Measurements from ENCODE around the gene GLRX5.
A peak's percentile ranks its signal among the peaks of the same experiment; 100 is the strongest.

Gene GLRX5

DNA sequence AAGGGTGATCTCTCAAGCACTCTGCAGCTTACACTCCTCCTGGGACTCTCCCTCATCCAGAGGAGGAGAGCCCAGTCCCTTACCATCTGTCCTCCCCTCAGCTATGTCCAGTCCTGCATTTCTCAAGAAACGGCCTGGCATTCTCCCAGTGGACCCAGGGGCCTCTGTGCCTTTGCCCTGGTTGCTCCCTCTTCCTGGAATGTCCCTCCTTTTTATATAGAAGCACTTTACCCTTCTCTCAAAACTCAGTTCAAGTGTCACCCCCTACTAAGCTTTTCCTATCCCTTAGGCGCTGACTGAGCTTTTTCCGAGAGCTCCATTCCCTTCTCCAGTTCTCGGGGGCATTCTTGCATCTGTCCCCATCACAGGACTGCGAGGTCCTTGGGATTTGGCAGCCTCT, 8.9 kb upstream of the GLRX5 start:
- H3K27ac ChIP-seq (ENCODE audit: low read depth, low read length), result no peak overlapping the region
- 0 out of 2 replicates have a peak, but pooled peaks cover 5% of the 10 kb centered on the region for H3F3A ChIP-seq (ENCODE audit: insufficient read depth)
- H4K20me1 ChIP-seq (ENCODE audit: low read depth, low read length), result no peaks in the 10 kb centered on the region
- H3K27me3 ChIP-seq (ENCODE audit: low read length), result no peaks in the 10 kb centered on the region
- no peak for TF ChIP-seq CTCF (IDR thresholded peaks at IDR 0.05; ENCODE audit: insufficient read depth, low read length, poor library complexity, severe bottlenecking)
- no peak for TF ChIP-seq EZH2phosphoT487 (conservative IDR thresholded peaks at IDR 0.05; ENCODE audit: low read length)
- no peak overlapping the region for H3K4me2 ChIP-seq (ENCODE audit: low read depth, low read length, poor library complexity, severe bottlenecking)
- no peak overlapping the region for H3K9ac ChIP-seq (ENCODE audit: low read length)
- H3K4me3 ChIP-seq (ENCODE audit: insufficient read depth, low read length, poor library complexity, severe bottlenecking), result no peak overlapping the region
- H3K79me2 ChIP-seq (ENCODE audit: insufficient read depth, low read length), result no peaks in the 10 kb centered on the region
- H3K9me2 ChIP-seq (replicated peaks; ENCODE audit: insufficient read depth, low read length), result no peaks in the 10 kb centered on the region
- no peak overlapping the region for H2AFZ ChIP-seq (ENCODE audit: low read depth, low read length, severe bottlenecking)
- no peaks in the 10 kb centered on the region for H3K36me3 ChIP-seq (ENCODE audit: low read length)
- H3K9me3 ChIP-seq (ENCODE audit: insufficient read depth, low read length), result no peaks in the 10 kb centered on the region

GRCh38 chr14:95526483-95527386, 8.1 kb upstream of the GLRX5 start:
- H3K4me3 ChIP-seq (ENCODE audit: insufficient read depth, low read length, poor library complexity, severe bottlenecking), result no peak overlapping the region
- H3K4me2 ChIP-seq (ENCODE audit: low read depth, low read length, poor library complexity, severe bottlenecking), result no peak overlapping the region
- H3K9me3 ChIP-seq (ENCODE audit: insufficient read depth, low read length), result no peaks in the 10 kb centered on the region
- H3K36me3 ChIP-seq (ENCODE audit: low read length), result no peaks in the 10 kb centered on the region
- H3K27me3 ChIP-seq (ENCODE audit: low read length), result no peaks in the 10 kb centered on the region
- no peak overlapping the region for H3K9ac ChIP-seq (ENCODE audit: low read length)
- H3K79me2 ChIP-seq (ENCODE audit: insufficient read depth, low read length), result peaks cover 5% of the 10 kb centered on the region; the same call in 1 of the 2 replicates
- H4K20me1 ChIP-seq (ENCODE audit: low read depth, low read length), result no peaks in the 10 kb centered on the region
- H3F3A ChIP-seq (ENCODE audit: insufficient read depth), result peaks cover 8% of the 10 kb centered on the region; the same call in 1 of the 2 replicates
- TF ChIP-seq CTCF (IDR thresholded peaks at IDR 0.05; ENCODE audit: insufficient read depth, low read length, poor library complexity, severe bottlenecking) (no peak), EZH2phosphoT487 (conservative IDR thresholded peaks at IDR 0.05; ENCODE audit: low read length) (no peak)
- H3K9me2 ChIP-seq (replicated peaks; ENCODE audit: insufficient read depth, low read length), result no peaks in the 10 kb centered on the region
- no peak overlapping the region for H2AFZ ChIP-seq (ENCODE audit: low read depth, low read length, severe bottlenecking)
- no peak overlapping the region for H3K27ac ChIP-seq (ENCODE audit: low read depth, low read length)

DNA sequence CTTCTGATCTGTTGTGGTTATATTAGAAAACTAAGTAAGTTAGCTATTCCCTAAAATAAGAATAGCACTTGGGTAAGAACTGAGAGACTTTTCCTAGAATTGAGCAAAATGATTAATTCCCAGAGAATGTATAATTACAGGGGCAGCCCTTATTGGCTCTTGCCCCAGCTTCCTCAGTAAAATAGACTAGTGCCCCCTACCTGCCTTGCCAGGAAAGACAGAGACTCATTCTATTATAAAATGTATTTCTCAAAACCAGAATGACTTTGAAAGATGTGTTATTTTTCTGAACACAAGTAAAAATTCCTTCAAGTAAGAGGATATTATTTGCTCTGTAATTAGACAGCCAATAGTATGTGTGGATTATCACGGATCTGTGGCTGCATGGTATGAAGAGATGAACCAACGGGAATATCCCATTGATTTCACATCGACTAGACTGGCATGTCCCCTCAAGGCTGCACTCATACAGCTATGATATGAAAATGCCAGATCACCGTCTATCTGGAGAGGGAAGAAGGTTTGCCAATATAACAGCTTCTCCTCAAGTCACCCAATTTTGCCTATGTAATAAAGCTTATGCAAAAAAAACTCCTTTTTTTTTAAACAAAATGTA, 7.4 kb upstream of the GLRX5 start:
- H3K4me2 ChIP-seq (ENCODE audit: low read depth, low read length, poor library complexity, severe bottlenecking), result no peak overlapping the region
- H3K27ac ChIP-seq (ENCODE audit: low read depth, low read length), result no peak overlapping the region
- peaks cover 14% of the 10 kb centered on the region for H3F3A ChIP-seq (ENCODE audit: insufficient read depth)
- H4K20me1 ChIP-seq (ENCODE audit: low read depth, low read length), result no peaks in the 10 kb centered on the region
- H2AFZ ChIP-seq (ENCODE audit: low read depth, low read length, severe bottlenecking), result no peak overlapping the region
- H3K79me2 ChIP-seq (ENCODE audit: insufficient read depth, low read length), result peaks cover 13% of the 10 kb centered on the region
- H3K36me3 ChIP-seq (ENCODE audit: low read length), result 0 out of 2 replicates have a peak, but pooled peaks cover under 1% of the 10 kb centered on the region
- no peak overlapping the region for H3K9ac ChIP-seq (ENCODE audit: low read length)
- no peaks in the 10 kb centered on the region for H3K9me2 ChIP-seq (replicated peaks; ENCODE audit: insufficient read depth, low read length)
- TF ChIP-seq EZH2phosphoT487 (conservative IDR thresholded peaks at IDR 0.05; ENCODE audit: low read length) (no peak), CTCF (IDR thresholded peaks at IDR 0.05; ENCODE audit: insufficient read depth, low read length, poor library complexity, severe bottlenecking) (peak; percentile 76)
- H3K9me3 ChIP-seq (ENCODE audit: insufficient read depth, low read length), result no peaks in the 10 kb centered on the region
- H3K4me3 ChIP-seq (ENCODE audit: insufficient read depth, low read length, poor library complexity, severe bottlenecking), result no peak overlapping the region
- H3K27me3 ChIP-seq (ENCODE audit: low read length), result no peaks in the 10 kb centered on the region
